Calu3 (cell line): Measurements from ENCODE around the gene METAP1D. TPM values are rescaled to one million over a fixed set of nuclear protein-coding genes. Genes with fewer than 3 reads are reported as not detected.

Experiments used
- BruUV-seq: library from RNA; stranded (reverse); fragments of 400-500 nt; replicated peaks from 2 replicates; lab custom pipeline; 2021; lab: Mats Ljungman, UMichigan
- CTCF ChIA-PET: fragments of 300-600 bp; sonication (Branson Sonifier 250); formaldehyde crosslinking; loops from one replicate; lab custom pipeline; 2022; ENCODE audit warnings: antibody characterized with exemption; lab: Charles Lee
- DNase-seq: peaks from one replicate; pipeline ENCODE4 v3.0.0; 2022
- H3K27ac Mint-ChIP-seq: one replicate; pipeline ENCODE4 v1.8.0; 2022; ENCODE audit warnings: mixed read lengths; ENCODE audit not compliant: unreplicated experiment
- H3K27me3 Mint-ChIP-seq: one replicate; pipeline ENCODE4 v1.8.0; 2022; ENCODE audit warnings: mixed read lengths; ENCODE audit not compliant: unreplicated experiment
- H3K36me3 Mint-ChIP-seq: one replicate; pipeline ENCODE4 v1.8.0; 2022; ENCODE audit warnings: mild to moderate bottlenecking, moderate library complexity, mixed read lengths; ENCODE audit not compliant: insufficient read depth, unreplicated experiment
- H3K4me1 Mint-ChIP-seq: one replicate; pipeline ENCODE4 v1.8.0; 2022; ENCODE audit warnings: mild to moderate bottlenecking, low read depth, mixed read lengths; ENCODE audit not compliant: unreplicated experiment
- H3K4me3 Mint-ChIP-seq: one replicate; pipeline ENCODE4 v1.8.0; 2022; ENCODE audit warnings: mild to moderate bottlenecking, low read depth, moderate library complexity, mixed read lengths; ENCODE audit not compliant: unreplicated experiment
- H3K9me3 Mint-ChIP-seq: one replicate; pipeline ENCODE4 v1.8.0; 2022; ENCODE audit warnings: low read depth, mixed read lengths; ENCODE audit not compliant: unreplicated experiment
- CTCF ChIP-seq: fragments of 200-600 bp; IDR thresholded peaks from one replicate; pipeline ENCODE4 v1.8.0; 2022; ENCODE audit warnings: antibody characterized with exemption; ENCODE audit not compliant: unreplicated experiment
- intact Hi-C: fragments of 100-400 bp; cut with micrococcal nuclease; formaldehyde crosslinking; loops from one replicate; pipeline ENCODE4 v1.10.0; 2022; ENCODE audit not compliant: unreplicated experiment
- total RNA-seq: library from RNA; stranded (reverse); gene quantifications from 2 replicates; pipeline ENCODE4 v1.2.3, GENCODE V29; 2022

METAP1D gene
- total RNA-seq, 1 experiment from 2014 or later = 11.0 TPM

GRCh38 chr2:172084395-172084644 is 84.6 kb downstream of the METAP1D start:
- no peak overlapping the region for H3K27ac Mint-ChIP-seq
- CTCF ChIA-PET = interaction anchor here (0.6 kb wide), 1 partner anchor 142 kb away, joined by 5 read pairs; no protein-coding TSS in a partner anchor
- peaks cover 77% of the 10 kb centered on the region for H3K27me3 Mint-ChIP-seq
- TF ChIP-seq CTCF = no peak
- peak overlapping the region; percentile 88 for H3K4me3 Mint-ChIP-seq
- H3K4me1 Mint-ChIP-seq = peaks cover 40% of the 10 kb centered on the region
- H3K36me3 Mint-ChIP-seq = peaks cover 23% of the 10 kb centered on the region
- no TSS peak for BruUV-seq
- H3K9me3 Mint-ChIP-seq = no peaks in the 10 kb centered on the region
- intact Hi-C loops = no loop called here
- DNase-seq = no peak

- peaks cover 82% of the 10 kb centered on the region for H3K27me3 Mint-ChIP-seq
- peak overlapping the region; percentile 88 for H3K4me3 Mint-ChIP-seq
- intact Hi-C loops = no loop called here
- peak; percentile 85 for DNase-seq
- TF ChIP-seq CTCF = no peak
- no TSS peak for BruUV-seq
- no peaks in the 10 kb centered on the region for H3K9me3 Mint-ChIP-seq
- H3K27ac Mint-ChIP-seq = peak overlapping the region; percentile 14
- peaks cover 40% of the 10 kb centered on the region for H3K4me1 Mint-ChIP-seq
- peaks cover 23% of the 10 kb centered on the region for H3K36me3 Mint-ChIP-seq
- CTCF ChIA-PET = interaction anchor here (0.6 to 2.0 kb wide), 4 partner anchors 11 to 141 kb away, joined by 5 to 8 read pairs (median 5); no protein-coding TSS in a partner anchor
These were observed 85.1 kb downstream of the METAP1D start for GRCh38 chr2:172084645-172085459.

GRCh38 chr2:172085460-172086159 is 85.9 kb downstream of the METAP1D start, which contains the start of gene DLX1:
Gene DLX1 (plus strand): TSS chr2:172085507. CDS start chr2:172085678, 171 bp downstream.
- BruUV-seq = no TSS peak
- DNase-seq = no peak
- Mint-ChIP-seq H3K9me3 (no peaks in the 10 kb centered on the region), H3K27me3 (peaks cover 90% of the 10 kb centered on the region), H3K27ac (peak within 1 kb of the TSS; percentile 14), H3K36me3 (peaks cover 23% of the 10 kb centered on the region), H3K4me1 (peaks cover 40% of the 10 kb centered on the region), H3K4me3 (peak within 1 kb of the TSS; percentile 88)
- CTCF ChIA-PET = interaction anchor here (0.6 to 2.0 kb wide), 4 partner anchors 10 to 41 kb away, joined by 4 to 8 read pairs (median 5); no protein-coding TSS in a partner anchor
- TF ChIP-seq CTCF = no peak
- intact Hi-C loops = no loop called here

- Mint-ChIP-seq H3K4me3 (peak overlapping the region; percentile 88), H3K27ac (no peak overlapping the region), H3K4me1 (peaks cover 40% of the 10 kb centered on the region), H3K9me3 (no peaks in the 10 kb centered on the region), H3K36me3 (peaks cover 23% of the 10 kb centered on the region), H3K27me3 (peaks cover 99% of the 10 kb centered on the region)
- no TSS peak for BruUV-seq
- CTCF ChIA-PET = interaction anchor here (0.7 to 2.0 kb wide), 4 partner anchors 10 to 1907 kb away, joined by 3 to 5 read pairs (median 4); no protein-coding TSS in a partner anchor
- DNase-seq = peak; percentile 56
- TF ChIP-seq CTCF = peak; percentile 36
- intact Hi-C loops = no loop called here
These were observed 86.8 kb downstream of the METAP1D start for GRCh38 chr2:172086241-172087206.
